Measurements from ENCODE around the gene MCAT. TPM values are rescaled to one million over a fixed set of nuclear protein-coding genes. Genes with fewer than 3 reads are reported as not detected.

The MCAT gene
- total RNA-seq, 2 experiments from 2014 or later, result 9.5 to 10.4 TPM

- Mint-ChIP-seq H3K27ac (no peak overlapping the region), H3K27me3 (no peaks in the 10 kb centered on the region), H3K4me3 (no peak overlapping the region), H3K36me3 (ENCODE audit: low read depth) (peaks cover 24% of the 10 kb centered on the region), H3K9me3 (no peaks in the 10 kb centered on the region), H3K4me1 (peaks cover 26% of the 10 kb centered on the region)
- POLR2A ChIA-PET, result no interaction called here
- DNase-seq, result no peak
- CTCF ChIA-PET, result interaction anchor here (1.3 kb wide), 1 partner anchor 13 kb away, joined by 3 read pairs; no protein-coding TSS in a partner anchor
Observed at GRCh38 chr22:43181321-43182076, 38.3 kb upstream of the MCAT start.

GRCh38 chr22:43180670-43181069 lies 37.5 kb upstream of the MCAT start:
- Mint-ChIP-seq H3K4me1 (peaks cover 23% of the 10 kb centered on the region), H3K27ac (no peak overlapping the region), H3K36me3 (ENCODE audit: low read depth) (peaks cover 28% of the 10 kb centered on the region), H3K9me3 (no peaks in the 10 kb centered on the region), H3K27me3 (no peaks in the 10 kb centered on the region), H3K4me3 (no peak overlapping the region)
- POLR2A ChIA-PET, result no interaction called here
- no peak for DNase-seq
- CTCF ChIA-PET, result no interaction called here

GRCh38 chr22:43179911-43180195 lies 36.7 kb upstream of the MCAT start:
- H3K4me1 Mint-ChIP-seq, result peaks cover 18% of the 10 kb centered on the region
- H3K9me3 Mint-ChIP-seq, result no peaks in the 10 kb centered on the region
- H3K4me3 Mint-ChIP-seq, result no peak overlapping the region
- DNase-seq, result no peak
- ChIA-PET POLR2A (no interaction called here), CTCF (interaction anchor here (0.9 kb wide), 1 partner anchor 10 kb away, joined by 3 read pairs; no protein-coding TSS in a partner anchor)
- no peaks in the 10 kb centered on the region for H3K27me3 Mint-ChIP-seq
- H3K27ac Mint-ChIP-seq, result peak overlapping the region; percentile 46
- H3K36me3 Mint-ChIP-seq (ENCODE audit: low read depth), result peaks cover 28% of the 10 kb centered on the region

- Mint-ChIP-seq H3K27me3 (no peaks in the 10 kb centered on the region), H3K9me3 (no peaks in the 10 kb centered on the region), H3K4me1 (peaks cover 13% of the 10 kb centered on the region), H3K36me3 (ENCODE audit: low read depth) (peaks cover 28% of the 10 kb centered on the region), H3K27ac (no peak overlapping the region), H3K4me3 (no peak overlapping the region)
- ChIA-PET POLR2A (no interaction called here), CTCF (interaction anchor here (0.9 kb wide), 1 partner anchor 10 kb away, joined by 3 read pairs; no protein-coding TSS in a partner anchor)
- no peak for DNase-seq
Observed at GRCh38 chr22:43179146-43179910, 36.1 kb upstream of the MCAT start.

- POLR2A ChIA-PET, result no interaction called here
- CTCF ChIA-PET, result interaction anchor here (1.2 kb wide), 1 partner anchor 10 kb away, joined by 3 read pairs; no protein-coding TSS in a partner anchor
- no peaks in the 10 kb centered on the region for H3K9me3 Mint-ChIP-seq
- H3K36me3 Mint-ChIP-seq (ENCODE audit: low read depth), result peaks cover 30% of the 10 kb centered on the region
- no peaks in the 10 kb centered on the region for H3K27me3 Mint-ChIP-seq
- no peak overlapping the region for H3K4me3 Mint-ChIP-seq
- H3K4me1 Mint-ChIP-seq, result peaks cover 4% of the 10 kb centered on the region
- DNase-seq, result no peak
- H3K27ac Mint-ChIP-seq, result no peak overlapping the region
Observed at GRCh38 chr22:43177479-43177878, 34.3 kb upstream of the MCAT start.

- POLR2A ChIA-PET, result interaction anchor here (0.8 kb wide), 1 partner anchor 8 kb away, joined by 4 read pairs; no protein-coding TSS in a partner anchor
- no peaks in the 10 kb centered on the region for H3K27me3 Mint-ChIP-seq
- no peak overlapping the region for H3K4me3 Mint-ChIP-seq
- H3K27ac Mint-ChIP-seq, result no peak overlapping the region
- CTCF ChIA-PET, result no interaction called here
- H3K4me1 Mint-ChIP-seq, result peaks cover 4% of the 10 kb centered on the region
- H3K9me3 Mint-ChIP-seq, result no peaks in the 10 kb centered on the region
- H3K36me3 Mint-ChIP-seq (ENCODE audit: low read depth), result peaks cover 28% of the 10 kb centered on the region
- no peak for DNase-seq
Observed at GRCh38 chr22:43176090-43176489, 32.9 kb upstream of the MCAT start.

- Mint-ChIP-seq H3K27me3 (no peaks in the 10 kb centered on the region), H3K27ac (no peak overlapping the region), H3K4me3 (no peak overlapping the region), H3K4me1 (peaks cover 10% of the 10 kb centered on the region), H3K36me3 (ENCODE audit: low read depth) (peaks cover 23% of the 10 kb centered on the region), H3K9me3 (no peaks in the 10 kb centered on the region)
- DNase-seq, result no peak
- ChIA-PET CTCF (interaction anchor here (0.6 kb wide), 2 partner anchors 37 to 339 kb away, joined by 3 read pairs; no protein-coding TSS in a partner anchor), POLR2A (no interaction called here)
Observed at GRCh38 chr22:43174941-43175531, 31.8 kb upstream of the MCAT start.

GRCh38 chr22:43173976-43174720 lies 30.9 kb upstream of the MCAT start:
- H3K4me3 Mint-ChIP-seq, result no peak overlapping the region
- POLR2A ChIA-PET, result no interaction called here
- DNase-seq, result no peak
- peaks cover 10% of the 10 kb centered on the region for H3K4me1 Mint-ChIP-seq
- no peaks in the 10 kb centered on the region for H3K9me3 Mint-ChIP-seq
- CTCF ChIA-PET, result interaction anchor here (0.6 kb wide), 1 partner anchor 627 kb away, joined by 4 read pairs; no protein-coding TSS in a partner anchor
- no peak overlapping the region for H3K27ac Mint-ChIP-seq
- no peaks in the 10 kb centered on the region for H3K27me3 Mint-ChIP-seq
- peaks cover 17% of the 10 kb centered on the region for H3K36me3 Mint-ChIP-seq (ENCODE audit: low read depth)

- Mint-ChIP-seq H3K36me3 (ENCODE audit: low read depth) (peaks cover 12% of the 10 kb centered on the region), H3K27me3 (no peaks in the 10 kb centered on the region)
- POLR2A ChIA-PET, result no interaction called here
Observed at GRCh38 chr22:43173566-43173965, 30.4 kb upstream of the MCAT start.

GRCh38 chr22:43172191-43172590 lies 29.0 kb upstream of the MCAT start:
- Mint-ChIP-seq H3K4me1 (peaks cover 10% of the 10 kb centered on the region), H3K4me3 (no peak overlapping the region), H3K27ac (peak overlapping the region; percentile 46), H3K9me3 (no peaks in the 10 kb centered on the region), H3K36me3 (ENCODE audit: low read depth) (peaks cover 10% of the 10 kb centered on the region), H3K27me3 (no peaks in the 10 kb centered on the region)
- no peak for DNase-seq
- ChIA-PET CTCF (no interaction called here), POLR2A (no interaction called here)

More at GRCh38 chr22:43173566-43173965, 30.4 kb upstream of the MCAT start:
- no peak overlapping the region for H3K4me3 Mint-ChIP-seq
- H3K27ac Mint-ChIP-seq, result no peak overlapping the region
- H3K9me3 Mint-ChIP-seq, result no peaks in the 10 kb centered on the region
- CTCF ChIA-PET, result no interaction called here
- no peak for DNase-seq
- peaks cover 10% of the 10 kb centered on the region for H3K4me1 Mint-ChIP-seq

GRCh38 chr22:43171607-43172006 lies 28.4 kb upstream of the MCAT start:
- Mint-ChIP-seq H3K4me3 (no peak overlapping the region), H3K4me1 (peaks cover 10% of the 10 kb centered on the region), H3K36me3 (ENCODE audit: low read depth) (peaks cover 10% of the 10 kb centered on the region), H3K27ac (no peak overlapping the region), H3K9me3 (no peaks in the 10 kb centered on the region), H3K27me3 (no peaks in the 10 kb centered on the region)
- DNase-seq, result no peak
- CTCF ChIA-PET, result no interaction called here
- POLR2A ChIA-PET, result no interaction called here

- no peak overlapping the region for H3K4me3 Mint-ChIP-seq
- peaks cover 7% of the 10 kb centered on the region for H3K36me3 Mint-ChIP-seq (ENCODE audit: low read depth)
- no peaks in the 10 kb centered on the region for H3K27me3 Mint-ChIP-seq
- H3K4me1 Mint-ChIP-seq, result peaks cover 9% of the 10 kb centered on the region
- ChIA-PET POLR2A (no interaction called here), CTCF (interaction anchor here (0.6 kb wide), 1 partner anchor 103 kb away, joined by 3 read pairs; no protein-coding TSS in a partner anchor)
- H3K9me3 Mint-ChIP-seq, result no peaks in the 10 kb centered on the region
- no peak overlapping the region for H3K27ac Mint-ChIP-seq
- DNase-seq, result no peak
Observed at GRCh38 chr22:43171019-43171491, 27.9 kb upstream of the MCAT start.
